GM04504 (cell line): Measurements from ENCODE around the gene GP5.

ENCODE experiments used
- DNase-seq: peaks from one replicate; pipeline ENCODE4 v3.0.0-alpha.2; 2012; ENCODE audit warnings: low read depth

GP5 gene

GRCh38 chr3:194399166-194399565 lies at the start of gene GP5:
Gene GP5 (minus strand): TSS chr3:194399266. CDS start chr3:194398282, 984 bp downstream.
- DNase-seq, result no peak

- no peak for DNase-seq
Observed at GRCh38 chr3:194447657-194448056, 48.6 kb upstream of the GP5 start.

GRCh38 chr3:194447161-194447560 lies 48.1 kb upstream of the GP5 start:
- no peak for DNase-seq

GRCh38 chr3:194446754-194447153 lies 47.7 kb upstream of the GP5 start:
- no peak for DNase-seq

GRCh38 chr3:194446172-194446571 lies 47.1 kb upstream of the GP5 start:
- no peak for DNase-seq

GRCh38 chr3:194443901-194444300 lies 44.8 kb upstream of the GP5 start:
- no peak for DNase-seq

- no peak for DNase-seq
Observed at GRCh38 chr3:194440756-194441155, 41.7 kb upstream of the GP5 start.

- no peak for DNase-seq
Observed at GRCh38 chr3:194439881-194440550, 41.0 kb upstream of the GP5 start.

GRCh38 chr3:194434503-194434902 lies 35.4 kb upstream of the GP5 start:
- no peak for DNase-seq

GRCh38 chr3:194431554-194431953 lies 32.5 kb upstream of the GP5 start:
- DNase-seq, result no peak

GRCh38 chr3:194425399-194425798 lies 26.3 kb upstream of the GP5 start:
- DNase-seq, result no peak

GRCh38 chr3:194424953-194425352 lies 25.9 kb upstream of the GP5 start:
- DNase-seq, result no peak

- DNase-seq, result no peak
Observed at GRCh38 chr3:194424373-194424772, 25.3 kb upstream of the GP5 start.

GRCh38 chr3:194423317-194423716 lies 24.3 kb upstream of the GP5 start:
- no peak for DNase-seq

GRCh38 chr3:194422188-194422587 lies 23.1 kb upstream of the GP5 start:
- no peak for DNase-seq

- no peak for DNase-seq
Observed at GRCh38 chr3:194418671-194419070, 19.6 kb upstream of the GP5 start.

GRCh38 chr3:194407423-194407822 lies 8.4 kb upstream of the GP5 start:
- no peak for DNase-seq

- DNase-seq, result no peak
Observed at GRCh38 chr3:194405766-194406165, 6.7 kb upstream of the GP5 start.

- no peak for DNase-seq
Observed at GRCh38 chr3:194404365-194405140, 5.5 kb upstream of the GP5 start.

- DNase-seq, result no peak
Observed at GRCh38 chr3:194401868-194402329, 2.8 kb upstream of the GP5 start.

- no peak for DNase-seq
Observed at GRCh38 chr3:194401346-194401745, 2.3 kb upstream of the GP5 start.

GRCh38 chr3:194399874-194400411 lies 877 bp upstream of the GP5 start:
- DNase-seq, result no peak

- DNase-seq, result no peak
Observed at GRCh38 chr3:194397757-194398312, 1.2 kb downstream of the GP5 start.
